ENCODE data around the gene AP3D1.
A peak's percentile ranks its signal among the peaks of the same experiment; 100 is the strongest.

DNA sequence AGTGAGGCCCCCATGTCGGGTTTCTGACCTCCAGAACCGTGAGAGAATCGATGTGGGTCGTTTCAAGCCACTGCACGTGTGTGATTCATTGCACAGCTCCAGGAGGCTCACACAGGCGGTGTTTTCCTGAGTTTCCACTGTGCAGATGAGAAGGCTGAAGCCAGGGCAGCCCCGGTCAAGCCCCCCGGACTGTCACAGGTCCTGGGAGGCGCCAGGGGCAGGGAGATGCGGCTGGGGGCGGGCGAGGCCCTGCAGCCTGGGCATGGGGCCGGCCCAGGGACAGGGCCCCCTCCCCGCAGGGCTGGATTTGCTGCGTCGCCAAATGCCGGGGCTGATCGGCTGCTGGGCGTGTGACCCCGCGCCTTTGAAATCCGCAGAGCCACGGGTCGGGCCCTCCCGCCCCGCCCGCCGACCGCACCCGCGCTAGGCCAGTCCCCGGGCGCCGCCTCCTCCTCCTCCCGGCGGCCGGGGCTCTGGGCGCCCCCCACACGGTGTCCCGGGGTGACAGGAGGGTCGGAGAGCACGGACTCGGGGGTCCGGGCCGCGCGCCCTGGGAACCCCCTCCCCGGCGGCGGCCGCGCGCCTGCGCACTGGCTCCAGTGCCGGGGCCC lies 90.4 kb downstream of the AP3D1 start:
- TF ChIP-seq, protein P1, sequence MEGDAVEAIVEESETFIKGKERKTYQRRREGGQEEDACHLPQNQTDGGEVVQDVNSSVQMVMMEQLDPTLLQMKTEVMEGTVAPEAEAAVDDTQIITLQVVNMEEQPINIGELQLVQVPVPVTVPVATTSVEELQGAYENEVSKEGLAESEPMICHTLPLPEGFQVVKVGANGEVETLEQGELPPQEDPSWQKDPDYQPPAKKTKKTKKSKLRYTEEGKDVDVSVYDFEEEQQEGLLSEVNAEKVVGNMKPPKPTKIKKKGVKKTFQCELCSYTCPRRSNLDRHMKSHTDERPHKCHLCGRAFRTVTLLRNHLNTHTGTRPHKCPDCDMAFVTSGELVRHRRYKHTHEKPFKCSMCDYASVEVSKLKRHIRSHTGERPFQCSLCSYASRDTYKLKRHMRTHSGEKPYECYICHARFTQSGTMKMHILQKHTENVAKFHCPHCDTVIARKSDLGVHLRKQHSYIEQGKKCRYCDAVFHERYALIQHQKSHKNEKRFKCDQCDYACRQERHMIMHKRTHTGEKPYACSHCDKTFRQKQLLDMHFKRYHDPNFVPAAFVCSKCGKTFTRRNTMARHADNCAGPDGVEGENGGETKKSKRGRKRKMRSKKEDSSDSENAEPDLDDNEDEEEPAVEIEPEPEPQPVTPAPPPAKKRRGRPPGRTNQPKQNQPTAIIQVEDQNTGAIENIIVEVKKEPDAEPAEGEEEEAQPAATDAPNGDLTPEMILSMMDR (IDR thresholded peaks at IDR 0.05): no peak
- TF ChIP-seq POLR2AphosphoS5 (IDR thresholded peaks at IDR 0.05) (peak in 2 of 4 donors; percentile 91 to 93), POLR2A (IDR thresholded peaks at IDR 0.05) (peak in 1 of 2 donors; percentile 52), EP300 (IDR thresholded peaks at IDR 0.05) (peak in 1 of 4 donors; percentile 4)
